ENCODE data around the gene HSD3B7.

- TF ChIP-seq POLR2A (IDR thresholded peaks at IDR 0.05) (no peak), CTCF (IDR thresholded peaks at IDR 0.05) (no peak), POLR2AphosphoS5 (IDR thresholded peaks at IDR 0.05) (no peak)
These were observed 37.5 kb upstream of the HSD3B7 start for GRCh38 chr16:30947541-30947858.

Measured in prostate gland (tissue), 2 donors.